ENCODE data around the gene KIF22. TPM values are rescaled to one million over a fixed set of nuclear protein-coding genes. Genes with fewer than 3 reads are reported as not detected.
A peak's percentile ranks its signal among the peaks of the same experiment; 100 is the strongest.

Gene KIF22
- total and polyA plus RNA-seq, 7 experiments from 2014 or later, result 36.9 to 141 (median 81.3) TPM

- Mint-ChIP-seq H3K4me1 (peaks cover 7 to 15% (median 9%) of the 10 kb centered on the region in 7 donors), H3K27me3 (no peaks in the 10 kb centered on the region), H3K27ac (peak overlapping the region in 3 of 9 donors; percentile 5 to 76 (median 65)), H3K9me3 (peaks cover 0 to 1% (median 0%) of the 10 kb centered on the region in 11 donors), H3K4me3 (no peak overlapping the region), H3K36me3 (peaks cover 8 to 34% (median 13%) of the 10 kb centered on the region in 5 donors)
- Histone ChIP-seq H3K4me3 (ENCODE audit: low read length) (no peak overlapping the region), H3K27me3 (ENCODE audit: control insufficient read depth in 2 of 2, insufficient read depth in 2 of 2, low read length in 2 of 2) (no peaks in the 10 kb centered on the region), H3K4me1 (ENCODE audit: control insufficient read depth in 2 of 2, insufficient read depth in 2 of 2, low read length in 2 of 2) (peaks cover 0 to 7% of the 10 kb centered on the region in 2 donors), H3K9me3 (ENCODE audit: control insufficient read depth in 2 of 3, low read length in 3 of 3) (no peaks in the 10 kb centered on the region), H3K36me3 (ENCODE audit: control insufficient read depth in 2 of 3, insufficient read depth in 3 of 3, low read length in 3 of 3) (peaks cover 0 to 76% (median 21%) of the 10 kb centered on the region in 3 experiments), H3K27ac (ENCODE audit: low read depth, low read length) (no peak overlapping the region)
- DNase-seq (no peak), ATAC-seq (no peak)
- ChIA-PET POLR2A (interaction anchor here (1.2 to 4.7 kb wide), 5 partner anchors 17 to 37 kb away, joined by 3 to 63 read pairs (median 4); partner anchors contain the start of genes CDIPT and MAZ), CTCF (interaction anchor here (1.1 to 5.2 kb wide), 3 partner anchors 16 to 71 kb away, joined by 3 to 108 read pairs (median 3); partner anchors contain the start of genes MVP and PAGR1)
- intact Hi-C loops (cut with micrococcal nuclease), result no loop called here
Measured at GRCh38 chr16:29844575-29845331, 54.2 kb downstream of the KIF22 start.

- peaks cover 8 to 27% (median 12%) of the 10 kb centered on the region in 5 donors for H3K36me3 Mint-ChIP-seq
- no peak overlapping the region for H3K4me3 Mint-ChIP-seq
- Histone ChIP-seq H3K27ac (ENCODE audit: low read depth, low read length) (peak overlapping the region; percentile 23), H3K36me3 (ENCODE audit: control insufficient read depth in 2 of 3, insufficient read depth in 3 of 3, low read length in 3 of 3) (peaks cover 0 to 67% (median 21%) of the 10 kb centered on the region in 3 experiments), H3K27me3 (ENCODE audit: control insufficient read depth in 2 of 2, insufficient read depth in 2 of 2, low read length in 2 of 2) (no peaks in the 10 kb centered on the region), H3K4me1 (ENCODE audit: control insufficient read depth in 2 of 2, insufficient read depth in 2 of 2, low read length in 2 of 2) (peaks cover 0 to 7% of the 10 kb centered on the region in 2 donors), H3K9me3 (ENCODE audit: control insufficient read depth in 2 of 3, low read length in 3 of 3) (no peaks in the 10 kb centered on the region), H3K4me3 (ENCODE audit: low read length) (no peak overlapping the region)
- POLR2A ChIA-PET, result interaction anchor here (1.2 to 4.7 kb wide), 4 partner anchors 17 to 37 kb away, joined by 3 to 63 read pairs (median 22); partner anchors contain the start of genes CDIPT and MAZ
- intact Hi-C loops (cut with micrococcal nuclease), result no loop called here
- DNase-seq (no peak), ATAC-seq (no peak)
- peaks cover 8 to 16% (median 12%) of the 10 kb centered on the region in 7 donors for H3K4me1 Mint-ChIP-seq
- CTCF ChIA-PET, result interaction anchor here (0.9 to 5.2 kb wide), 4 partner anchors 19 to 72 kb away, joined by 3 to 108 read pairs (median 6); partner anchors contain the start of genes MVP and PAGR1
- H3K27me3 Mint-ChIP-seq, result no peaks in the 10 kb centered on the region
- peaks cover 0 to 4% (median 0%) of the 10 kb centered on the region in 11 donors for H3K9me3 Mint-ChIP-seq
- H3K27ac Mint-ChIP-seq, result peak overlapping the region in 4 of 9 donors; percentile 51 to 79 (median 65)
Measured at GRCh38 chr16:29845656-29846055, 55.1 kb downstream of the KIF22 start.

GRCh38 chr16:29848420-29849297 is 58.1 kb downstream of the KIF22 start:
- no peaks in the 10 kb centered on the region for H3K27me3 ChIP-seq (ENCODE audit: control insufficient read depth in 2 of 2, insufficient read depth in 2 of 2, low read length in 2 of 2)
- ChIA-PET POLR2A (interaction anchor here (0.6 to 4.7 kb wide), 18 partner anchors 9 to 148 kb away, joined by 3 to 63 read pairs (median 5); partner anchors contain the start of genes CDIPT, KCTD13, KIF22 and MAZ), CTCF (interaction anchor here (0.6 to 5.2 kb wide), 28 partner anchors 9 to 249 kb away, joined by 3 to 108 read pairs (median 6); partner anchors contain the start of genes C16orf92, CDIPT, KCTD13 and KIF22)
- Mint-ChIP-seq H3K9me3 (peaks cover 0 to 6% (median 0%) of the 10 kb centered on the region in 11 donors), H3K36me3 (peaks cover 4 to 24% (median 12%) of the 10 kb centered on the region in 5 donors), H3K4me1 (peaks cover 8 to 17% (median 9%) of the 10 kb centered on the region in 7 donors), H3K27me3 (no peaks in the 10 kb centered on the region), H3K27ac (peak overlapping the region; percentile 18 to 88 (median 56)), H3K4me3 (no peak overlapping the region)
- ATAC-seq, result peak; percentile 96
- H3K27ac ChIP-seq (ENCODE audit: low read depth, low read length), result no peak overlapping the region
- peaks cover 0 to 42% (median 12%) of the 10 kb centered on the region in 3 experiments for H3K36me3 ChIP-seq (ENCODE audit: control insufficient read depth in 2 of 3, insufficient read depth in 3 of 3, low read length in 3 of 3)
- intact Hi-C loops (cut with micrococcal nuclease), result loop anchor here (1.0 to 2.0 kb wide), 11 partner anchors 21 to 173 kb away; partner anchors contain the start of genes KIF22 (in 2 of the 2), MVP (in 2 of the 2) and PAGR1 (in 1 of the 2)
- no peak overlapping the region for H3K4me3 ChIP-seq (ENCODE audit: low read length)
- no peaks in the 10 kb centered on the region for H3K9me3 ChIP-seq (ENCODE audit: control insufficient read depth in 2 of 3, low read length in 3 of 3)
- DNase-seq, result peak; percentile 71 to 87 (median 81)
- H3K4me1 ChIP-seq (ENCODE audit: control insufficient read depth in 2 of 2, insufficient read depth in 2 of 2, low read length in 2 of 2), result peaks cover 0 to 7% of the 10 kb centered on the region in 2 donors

- Histone ChIP-seq H3K27ac (ENCODE audit: low read depth, low read length) (no peak overlapping the region), H3K4me1 (ENCODE audit: control insufficient read depth in 2 of 2, insufficient read depth in 2 of 2, low read length in 2 of 2) (peaks cover 0 to 7% of the 10 kb centered on the region in 2 donors), H3K9me3 (ENCODE audit: control insufficient read depth in 2 of 3, low read length in 3 of 3) (no peaks in the 10 kb centered on the region), H3K27me3 (ENCODE audit: control insufficient read depth in 2 of 2, insufficient read depth in 2 of 2, low read length in 2 of 2) (no peaks in the 10 kb centered on the region), H3K4me3 (ENCODE audit: low read length) (no peak overlapping the region), H3K36me3 (ENCODE audit: control insufficient read depth in 2 of 3, insufficient read depth in 3 of 3, low read length in 3 of 3) (peaks cover 0 to 34% (median 8%) of the 10 kb centered on the region in 3 experiments)
- Mint-ChIP-seq H3K9me3 (peaks cover 0 to 6% (median 0%) of the 10 kb centered on the region in 11 donors), H3K4me1 (peaks cover 8 to 17% (median 9%) of the 10 kb centered on the region in 7 donors), H3K36me3 (peaks cover 4 to 22% (median 12%) of the 10 kb centered on the region in 5 donors), H3K27ac (peak overlapping the region in 7 of 9 donors; percentile 9 to 79 (median 49)), H3K4me3 (no peak overlapping the region), H3K27me3 (no peaks in the 10 kb centered on the region)
- CTCF ChIA-PET, result interaction anchor here (1.1 to 5.2 kb wide), 10 partner anchors 17 to 153 kb away, joined by 3 to 108 read pairs (median 8); partner anchors contain the start of genes KCTD13, KIF22, MAZ and MVP
- DNase-seq (no peak), ATAC-seq (no peak)
- POLR2A ChIA-PET, result interaction anchor here (0.6 to 4.7 kb wide), 11 partner anchors 10 to 149 kb away, joined by 3 to 63 read pairs (median 12); partner anchors contain the start of genes KIF22, MAZ, MVP and PAGR1
- intact Hi-C loops (cut with micrococcal nuclease), result loop anchor here in 1 of 2 donors (2.0 kb wide), 2 partner anchors 59 to 157 kb away; partner anchors contain the start of gene KIF22
Measured at GRCh38 chr16:29849505-29849904, 59.0 kb downstream of the KIF22 start.

GRCh38 chr16:29850998-29851397 is 60.4 kb downstream of the KIF22 start:
- peaks cover 0 to 12% (median 4%) of the 10 kb centered on the region in 5 donors for H3K36me3 Mint-ChIP-seq
- no peak overlapping the region for H3K27ac ChIP-seq (ENCODE audit: low read depth, low read length)
- intact Hi-C loops (cut with micrococcal nuclease), result no loop called here
- ChIA-PET POLR2A (interaction anchor here (0.6 to 1.5 kb wide), 4 partner anchors 13 to 210 kb away, joined by 3 to 4 read pairs (median 4); partner anchors contain the start of gene CDIPT), CTCF (interaction anchor here (0.7 to 2.6 kb wide), 3 partner anchors 43 to 143 kb away, joined by 3 to 13 read pairs (median 3); no protein-coding TSS in a partner anchor)
- peaks cover 0 to 4% (median 0%) of the 10 kb centered on the region in 11 donors for H3K9me3 Mint-ChIP-seq
- H3K27ac Mint-ChIP-seq, result peak overlapping the region in 4 of 9 donors; percentile 3 to 75 (median 28)
- no peak overlapping the region for H3K4me3 Mint-ChIP-seq
- peaks cover 8 to 17% (median 9%) of the 10 kb centered on the region in 7 donors for H3K4me1 Mint-ChIP-seq
- peaks cover 0 to 7% of the 10 kb centered on the region in 2 donors for H3K4me1 ChIP-seq (ENCODE audit: control insufficient read depth in 2 of 2, insufficient read depth in 2 of 2, low read length in 2 of 2)
- H3K27me3 Mint-ChIP-seq, result no peaks in the 10 kb centered on the region
- H3K27me3 ChIP-seq (ENCODE audit: control insufficient read depth in 2 of 2, insufficient read depth in 2 of 2, low read length in 2 of 2), result no peaks in the 10 kb centered on the region
- ATAC-seq, result no peak
- H3K4me3 ChIP-seq (ENCODE audit: low read length), result no peak overlapping the region
- peaks cover 0 to 19% (median 4%) of the 10 kb centered on the region in 3 experiments for H3K36me3 ChIP-seq (ENCODE audit: control insufficient read depth in 2 of 3, insufficient read depth in 3 of 3, low read length in 3 of 3)
- no peak for DNase-seq
- no peaks in the 10 kb centered on the region for H3K9me3 ChIP-seq (ENCODE audit: control insufficient read depth in 2 of 3, low read length in 3 of 3)
